ENCODE measurements around the gene RBM39.

DNA sequence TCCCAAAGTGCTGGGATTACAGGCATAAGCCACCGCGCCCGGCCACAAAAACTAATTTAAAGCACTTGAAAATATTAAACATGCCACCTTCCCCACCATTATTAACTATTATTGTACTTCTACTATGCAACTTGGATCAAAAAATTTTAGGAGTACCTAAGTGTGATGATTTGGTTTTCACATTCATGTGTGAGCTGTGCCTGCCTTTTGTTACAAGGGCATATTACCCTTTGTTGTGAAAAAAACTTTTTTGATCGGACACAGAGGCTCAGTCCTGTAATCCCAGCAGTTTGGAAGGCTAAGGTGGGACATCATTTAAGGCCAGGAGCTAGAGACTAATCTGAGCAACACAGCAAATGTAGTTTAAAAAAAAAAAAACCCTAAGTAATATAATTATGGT is 25.7 kb downstream of the RBM39 start:
- TF ChIP-seq EZH2 (IDR thresholded peaks at IDR 0.05; ENCODE audit: insufficient read depth, poor library complexity, severe bottlenecking): no peak
- TF ChIP-seq EZH2phosphoT487 (IDR thresholded peaks at IDR 0.05; ENCODE audit: insufficient read depth, low read depth): no peak
